Gastrocnemius medialis (tissue), 4 donors: ENCODE data around the gene RUNX1.

Source experiments
- POLR2A ChIP-seq, 2 donors: fragments of 450-650 bp; IDR thresholded peaks; one replicate each; pipeline ENCODE4 v1.6.1; 2017; ENCODE audit warnings: antibody characterized with exemption in 2 of 2, mild to moderate bottlenecking in 2 of 2, moderate library complexity in 2 of 2
- TF ChIP-seq, protein P1 (sequence below), 5 experiments: fragments of 450-650 bp in 3 of 5; fragments of 200-600 bp in 2 of 5; sonication (generic) in 2 of 5; IDR thresholded peaks in 4 of 5; conservative IDR thresholded peaks in 1 of 5; 1 replicate in 4 of 5; 2 replicates in 1 of 5; pipeline ENCODE4 v1.5.1; 2016 to 2019; ENCODE audit warnings: antibody characterized with exemption in 5 of 5, mild to moderate bottlenecking in 3 of 5, moderate library complexity in 3 of 5

DNA sequence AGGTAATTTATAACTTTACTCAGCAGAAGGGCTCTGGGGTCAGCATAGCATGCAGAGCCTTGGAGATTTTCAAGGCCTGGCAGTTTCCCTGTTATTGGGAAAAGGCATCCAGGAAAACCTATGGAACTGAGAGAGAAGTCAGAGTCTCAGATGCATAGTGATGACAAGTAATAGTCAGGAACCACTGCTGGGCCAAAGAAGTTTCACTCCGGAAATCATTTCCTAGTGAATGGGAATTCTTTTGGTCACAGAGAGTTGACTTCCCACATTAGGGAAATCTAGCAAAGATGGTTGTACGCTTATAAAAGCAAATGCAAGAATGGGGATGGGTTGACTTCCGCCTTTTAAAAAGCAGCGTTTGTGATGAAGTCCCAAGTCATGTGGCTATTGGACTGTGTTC is 28.4 kb upstream of the RUNX1 start:
- TF ChIP-seq, protein P1, sequence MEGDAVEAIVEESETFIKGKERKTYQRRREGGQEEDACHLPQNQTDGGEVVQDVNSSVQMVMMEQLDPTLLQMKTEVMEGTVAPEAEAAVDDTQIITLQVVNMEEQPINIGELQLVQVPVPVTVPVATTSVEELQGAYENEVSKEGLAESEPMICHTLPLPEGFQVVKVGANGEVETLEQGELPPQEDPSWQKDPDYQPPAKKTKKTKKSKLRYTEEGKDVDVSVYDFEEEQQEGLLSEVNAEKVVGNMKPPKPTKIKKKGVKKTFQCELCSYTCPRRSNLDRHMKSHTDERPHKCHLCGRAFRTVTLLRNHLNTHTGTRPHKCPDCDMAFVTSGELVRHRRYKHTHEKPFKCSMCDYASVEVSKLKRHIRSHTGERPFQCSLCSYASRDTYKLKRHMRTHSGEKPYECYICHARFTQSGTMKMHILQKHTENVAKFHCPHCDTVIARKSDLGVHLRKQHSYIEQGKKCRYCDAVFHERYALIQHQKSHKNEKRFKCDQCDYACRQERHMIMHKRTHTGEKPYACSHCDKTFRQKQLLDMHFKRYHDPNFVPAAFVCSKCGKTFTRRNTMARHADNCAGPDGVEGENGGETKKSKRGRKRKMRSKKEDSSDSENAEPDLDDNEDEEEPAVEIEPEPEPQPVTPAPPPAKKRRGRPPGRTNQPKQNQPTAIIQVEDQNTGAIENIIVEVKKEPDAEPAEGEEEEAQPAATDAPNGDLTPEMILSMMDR (IDR thresholded peaks at IDR 0.05 in 4 of 5, conservative IDR thresholded peaks at IDR 0.05 in 1 of 5), result no peak
- TF ChIP-seq POLR2A (IDR thresholded peaks at IDR 0.05), result no peak
